GM19240 (cell line): ENCODE measurements around the gene RELN.
"Not testable (repeated sequence)": the region's sequence is repeated elsewhere in the genome, so short reads cannot be mapped to it uniquely, and the experiment has no call there.

ENCODE experiments used
- DNase-seq: peaks from one replicate; pipeline ENCODE4 v3.0.0; 2011; ENCODE audit warnings: low spot score; ENCODE audit not compliant: insufficient read length

Gene RELN

GRCh38 chr7:103944230-103944900, 45.1 kb downstream of the RELN start:
- DNase-seq, result no peak

GRCh38 chr7:103941976-103942375, 47.5 kb downstream of the RELN start:
- DNase-seq, result no peak

GRCh38 chr7:103940382-103941268, 48.8 kb downstream of the RELN start:
- no peak for DNase-seq

- DNase-seq, result no peak
Observed at GRCh38 chr7:103937680-103938079, 51.8 kb downstream of the RELN start.

GRCh38 chr7:103936558-103936957, 52.9 kb downstream of the RELN start:
- DNase-seq, result no peak

GRCh38 chr7:103934508-103934907, 55.0 kb downstream of the RELN start:
- no peak for DNase-seq

GRCh38 chr7:103932389-103932788, 57.1 kb downstream of the RELN start:
- no peak for DNase-seq

- no peak for DNase-seq
Observed at GRCh38 chr7:103929901-103930311, 59.6 kb downstream of the RELN start.

GRCh38 chr7:103928581-103928980, 60.9 kb downstream of the RELN start:
- no peak for DNase-seq

- no peak for DNase-seq
Observed at GRCh38 chr7:103924184-103924583, 65.3 kb downstream of the RELN start.

- no peak for DNase-seq
Observed at GRCh38 chr7:103922407-103922806, 67.1 kb downstream of the RELN start.

- no peak for DNase-seq
Observed at GRCh38 chr7:103921692-103922091, 67.8 kb downstream of the RELN start.

- no peak for DNase-seq
Observed at GRCh38 chr7:103919272-103919868, 70.1 kb downstream of the RELN start.

GRCh38 chr7:103918631-103919271, 70.7 kb downstream of the RELN start:
- no peak for DNase-seq

- no peak for DNase-seq
Observed at GRCh38 chr7:103915680-103916357, 73.6 kb downstream of the RELN start.

- no peak for DNase-seq
Observed at GRCh38 chr7:103914147-103914899, 75.1 kb downstream of the RELN start.

- DNase-seq, result no peak
Observed at GRCh38 chr7:103912891-103913605, 76.4 kb downstream of the RELN start.

GRCh38 chr7:103911015-103911414, 78.4 kb downstream of the RELN start:
- DNase-seq, result not testable (repeated sequence)

GRCh38 chr7:103905997-103906396, 83.5 kb downstream of the RELN start:
- no peak for DNase-seq

- DNase-seq, result no peak
Observed at GRCh38 chr7:103902917-103903316, 86.5 kb downstream of the RELN start.
